MG63 (cell line): Measurements from ENCODE around the gene SDK1. TPM values are rescaled to one million over a fixed set of nuclear protein-coding genes. Genes with fewer than 3 reads are reported as not detected.

Experiments used
- DNase-seq: peaks from one replicate; pipeline ENCODE4 v3.0.0-alpha.2; 2020
- H3K27me3 ChIP-seq: fragments of 250-450 bp; sonication (Bioruptor Pico); 2 replicates; pipeline ENCODE4 v1.5.1; 2020; ENCODE audit warnings: mild to moderate bottlenecking, moderate library complexity
- H3K36me3 ChIP-seq: fragments of 250-450 bp; sonication (Bioruptor Pico); 2 replicates; pipeline ENCODE4 v1.5.1; 2020; ENCODE audit warnings: mild to moderate bottlenecking, moderate library complexity
- H3K4me3 ChIP-seq: fragments of 250-450 bp; sonication (Bioruptor Pico); 2 replicates; pipeline ENCODE4 v1.5.1; 2020; ENCODE audit warnings: mild to moderate bottlenecking, moderate library complexity
- H3K9me3 ChIP-seq: fragments of 250-450 bp; sonication (Bioruptor Pico); 2 replicates; pipeline ENCODE4 v1.5.1; 2020; ENCODE audit warnings: mild to moderate bottlenecking, moderate library complexity
- total RNA-seq: library from RNA; depleted of rRNA; stranded (reverse); fragments of >200 nt; shearing (Covaris generic); gene quantifications from 2 replicates; pipeline ENCODE4 v1.2.3, GENCODE V29; 2014; ENCODE audit warnings: low replicate concordance

SDK1 gene
- total RNA-seq, 1 experiment from 2014 or later: 1.1 TPM

GRCh38 chr7:3994764-3995163 is 693.7 kb downstream of the SDK1 start:
- Histone ChIP-seq H3K9me3 (no peaks in the 10 kb centered on the region), H3K36me3 (no peaks in the 10 kb centered on the region), H3K4me3 (no peak overlapping the region), H3K27me3 (no peaks in the 10 kb centered on the region)
- no peak for DNase-seq

- Histone ChIP-seq H3K27me3 (no peaks in the 10 kb centered on the region), H3K9me3 (no peaks in the 10 kb centered on the region)
- DNase-seq: no peak
Observed at GRCh38 chr7:3995187-3995586, 694.1 kb downstream of the SDK1 start.

GRCh38 chr7:3998060-3998459 is 697.0 kb downstream of the SDK1 start:
- Histone ChIP-seq H3K27me3 (no peaks in the 10 kb centered on the region), H3K36me3 (no peaks in the 10 kb centered on the region), H3K4me3 (no peak overlapping the region), H3K9me3 (no peaks in the 10 kb centered on the region)
- peak; percentile 10 for DNase-seq

More at GRCh38 chr7:3995187-3995586, 694.1 kb downstream of the SDK1 start:
- Histone ChIP-seq H3K4me3 (no peak overlapping the region), H3K36me3 (no peaks in the 10 kb centered on the region)

- Histone ChIP-seq H3K36me3 (no peaks in the 10 kb centered on the region), H3K9me3 (no peaks in the 10 kb centered on the region)
Observed at GRCh38 chr7:4000139-4000538, 699.1 kb downstream of the SDK1 start.

GRCh38 chr7:4000934-4001333 is 699.9 kb downstream of the SDK1 start:
- Histone ChIP-seq H3K27me3 (no peaks in the 10 kb centered on the region), H3K36me3 (no peaks in the 10 kb centered on the region), H3K4me3 (no peak overlapping the region), H3K9me3 (no peaks in the 10 kb centered on the region)
- no peak for DNase-seq

More at GRCh38 chr7:4000139-4000538, 699.1 kb downstream of the SDK1 start:
- DNase-seq: no peak
- Histone ChIP-seq H3K27me3 (no peaks in the 10 kb centered on the region), H3K4me3 (no peak overlapping the region)

GRCh38 chr7:4001742-4002141 is 700.7 kb downstream of the SDK1 start:
- H3K36me3 ChIP-seq: no peaks in the 10 kb centered on the region
- no peak overlapping the region for H3K4me3 ChIP-seq
- no peaks in the 10 kb centered on the region for H3K27me3 ChIP-seq
- H3K9me3 ChIP-seq: no peaks in the 10 kb centered on the region
- DNase-seq: no peak

- DNase-seq: no peak
- H3K4me3 ChIP-seq: no peak overlapping the region
- no peaks in the 10 kb centered on the region for H3K36me3 ChIP-seq
- no peaks in the 10 kb centered on the region for H3K27me3 ChIP-seq
- no peaks in the 10 kb centered on the region for H3K9me3 ChIP-seq
Observed at GRCh38 chr7:4003503-4003902, 702.5 kb downstream of the SDK1 start.

GRCh38 chr7:4006687-4007086 is 705.6 kb downstream of the SDK1 start:
- Histone ChIP-seq H3K4me3 (peak overlapping the region; percentile 37), H3K27me3 (no peaks in the 10 kb centered on the region), H3K36me3 (no peaks in the 10 kb centered on the region), H3K9me3 (no peaks in the 10 kb centered on the region)
- DNase-seq: no peak

- DNase-seq: no peak
- Histone ChIP-seq H3K27me3 (no peaks in the 10 kb centered on the region), H3K36me3 (no peaks in the 10 kb centered on the region)
Observed at GRCh38 chr7:4009211-4010060, 708.4 kb downstream of the SDK1 start.

GRCh38 chr7:4010061-4010605 is 709.1 kb downstream of the SDK1 start:
- H3K27me3 ChIP-seq: no peaks in the 10 kb centered on the region
- H3K36me3 ChIP-seq: no peaks in the 10 kb centered on the region
- H3K4me3 ChIP-seq: no peak overlapping the region
- no peaks in the 10 kb centered on the region for H3K9me3 ChIP-seq
- DNase-seq: no peak

More at GRCh38 chr7:4009211-4010060, 708.4 kb downstream of the SDK1 start:
- H3K4me3 ChIP-seq: no peak overlapping the region
- H3K9me3 ChIP-seq: no peaks in the 10 kb centered on the region

- H3K27me3 ChIP-seq: no peaks in the 10 kb centered on the region
- no peak overlapping the region for H3K4me3 ChIP-seq
- H3K36me3 ChIP-seq: no peaks in the 10 kb centered on the region
- DNase-seq: no peak
- no peaks in the 10 kb centered on the region for H3K9me3 ChIP-seq
Observed at GRCh38 chr7:4010923-4011656, 710.0 kb downstream of the SDK1 start.

GRCh38 chr7:4013793-4014192 is 712.7 kb downstream of the SDK1 start:
- Histone ChIP-seq H3K9me3 (no peaks in the 10 kb centered on the region), H3K27me3 (no peaks in the 10 kb centered on the region), H3K36me3 (no peaks in the 10 kb centered on the region), H3K4me3 (no peak overlapping the region)
- no peak for DNase-seq

- Histone ChIP-seq H3K4me3 (no peak overlapping the region), H3K9me3 (no peaks in the 10 kb centered on the region), H3K27me3 (no peaks in the 10 kb centered on the region), H3K36me3 (no peaks in the 10 kb centered on the region)
- DNase-seq: no peak
Observed at GRCh38 chr7:4014346-4015050, 713.4 kb downstream of the SDK1 start.

GRCh38 chr7:4015371-4015770 is 714.3 kb downstream of the SDK1 start:
- no peak for DNase-seq
- Histone ChIP-seq H3K9me3 (no peaks in the 10 kb centered on the region), H3K36me3 (no peaks in the 10 kb centered on the region), H3K27me3 (no peaks in the 10 kb centered on the region), H3K4me3 (no peak overlapping the region)

GRCh38 chr7:4015996-4016395 is 714.9 kb downstream of the SDK1 start:
- Histone ChIP-seq H3K4me3 (no peak overlapping the region), H3K9me3 (no peaks in the 10 kb centered on the region), H3K36me3 (no peaks in the 10 kb centered on the region), H3K27me3 (no peaks in the 10 kb centered on the region)
- DNase-seq: no peak

- no peak overlapping the region for H3K4me3 ChIP-seq
- H3K9me3 ChIP-seq: no peaks in the 10 kb centered on the region
- no peaks in the 10 kb centered on the region for H3K36me3 ChIP-seq
- DNase-seq: no peak
- H3K27me3 ChIP-seq: no peaks in the 10 kb centered on the region
Observed at GRCh38 chr7:4017081-4017480, 716.0 kb downstream of the SDK1 start.

- DNase-seq: no peak
- H3K36me3 ChIP-seq: no peaks in the 10 kb centered on the region
- no peak overlapping the region for H3K4me3 ChIP-seq
- no peaks in the 10 kb centered on the region for H3K27me3 ChIP-seq
- no peaks in the 10 kb centered on the region for H3K9me3 ChIP-seq
Observed at GRCh38 chr7:4017785-4018184, 716.7 kb downstream of the SDK1 start.
